CD4-positive, alpha-beta T cell (primary cell): ENCODE results near the gene SYT6. TPM values are rescaled to one million over a fixed set of nuclear protein-coding genes. Genes with fewer than 3 reads are reported as not detected.

ENCODE experiments used
- ATAC-seq: fragments of 200-7000 bp; cut with Tn5 transposase; one replicate; pipeline ENCODE4 v1.10.0; 2022; ENCODE audit warnings: mild to moderate bottlenecking; ENCODE audit not compliant: poor library complexity
- CTCF ChIA-PET: fragments of 350-600 bp; sonication (Branson Sonifier 250); formaldehyde crosslinking; loops from one replicate; lab custom pipeline; 2021; ENCODE audit warnings: antibody characterized with exemption, inconsistent platforms; lab: Charles Lee
- POLR2A ChIA-PET: fragments of 350-600 bp; sonication (Branson Sonifier 250); formaldehyde crosslinking; loops from one replicate; lab custom pipeline; 2021; ENCODE audit warnings: antibody characterized with exemption, inconsistent platforms; lab: Charles Lee
- DNase-seq, 14 experiments: peaks; one replicate each; pipeline ENCODE4 v3.0.0-alpha.2; 2013 to 2020; ENCODE audit warnings: mixed read lengths in 2 of 14
- H3K27ac ChIP-seq, 2 donors: one replicate each; pipeline versions ENCODE4 v1.5.1 to v1.7.0; 2013; ENCODE audit warnings: low read length in 2 of 2, low read depth in 1 of 2, mild to moderate bottlenecking in 1 of 2
- H3K27me3 ChIP-seq, 2 experiments: 1 replicate in 1 of 2; 2 replicates in 1 of 2; pipeline versions ENCODE4 v1.6.1 to v1.7.0; 2013; ENCODE audit warnings: low read length in 2 of 2, control low read depth in 1 of 2, mild to moderate bottlenecking in 1 of 2, moderate library complexity in 1 of 2; ENCODE audit not compliant: insufficient read depth in 2 of 2, control insufficient read depth in 1 of 2
- H3K36me3 ChIP-seq: one replicate; pipeline ENCODE4 v1.6.1; 2013; ENCODE audit warnings: low read length, control low read depth; ENCODE audit not compliant: insufficient read depth
- H3K4me1 ChIP-seq: one replicate; pipeline ENCODE4 v1.6.1; 2013; ENCODE audit warnings: low read length, control low read depth; ENCODE audit not compliant: insufficient read depth
- H3K4me3 ChIP-seq: one replicate; pipeline ENCODE4 v1.5.1; 2013; ENCODE audit warnings: mild to moderate bottlenecking, low read length, moderate library complexity
- H3K9me3 ChIP-seq, 2 experiments: 1 replicate in 1 of 2; 2 replicates in 1 of 2; pipeline versions ENCODE4 v1.6.1 to v1.7.0; 2013; ENCODE audit warnings: low read length in 2 of 2, mild to moderate bottlenecking in 2 of 2, control low read depth in 1 of 2, moderate library complexity in 1 of 2; ENCODE audit not compliant: control insufficient read depth in 1 of 2, insufficient read depth in 1 of 2
- H3K27ac Mint-ChIP-seq: one replicate; pipeline ENCODE4 v1.8.0; 2020; ENCODE audit warnings: mixed read lengths
- H3K27me3 Mint-ChIP-seq: one replicate; pipeline ENCODE4 v1.8.0; 2021; ENCODE audit warnings: mixed read lengths
- H3K36me3 Mint-ChIP-seq: one replicate; pipeline ENCODE4 v1.8.0; 2021; ENCODE audit warnings: low read depth, mixed read lengths
- H3K4me1 Mint-ChIP-seq: one replicate; pipeline ENCODE4 v1.8.0; 2021; ENCODE audit warnings: low read depth, mixed read lengths
- H3K4me3 Mint-ChIP-seq: one replicate; pipeline ENCODE4 v1.8.0; 2020; ENCODE audit warnings: mild to moderate bottlenecking, mixed read lengths
- H3K9me3 Mint-ChIP-seq: one replicate; pipeline ENCODE4 v1.8.0; 2020; ENCODE audit warnings: mixed read lengths
- CTCF ChIP-seq: fragments of 200-600 bp; IDR thresholded peaks from one replicate; pipeline ENCODE4 v1.8.0; 2022; ENCODE audit warnings: antibody characterized with exemption, mild to moderate bottlenecking
- intact Hi-C, 2 experiments: fragments of 100-400 bp; cut with DNase I in 1 of 2; cut with micrococcal nuclease in 1 of 2; formaldehyde crosslinking; loops; one replicate each; pipeline versions ENCODE4 v1.15.1 to v1.9.0; 2023 to 2025; cut with DNase I, micrococcal nuclease
- total RNA-seq, 174 experiments: library from RNA in 2 of 174; stranded (reverse) in 2 of 174; gene quantifications; one replicate each; pipeline ENCODE4 v1.2.3 and lab custom pipeline; 2021 to 2026

SYT6 gene
- total RNA-seq, 2 experiments from 2014 or later = not detected

GRCh38 chr1:114104949-114105348, 48.7 kb downstream of the SYT6 start:
- Mint-ChIP-seq H3K4me3 (no peak overlapping the region), H3K27me3 (peaks cover 8% of the 10 kb centered on the region), H3K27ac (no peak overlapping the region), H3K9me3 (no peaks in the 10 kb centered on the region), H3K4me1 (no peaks in the 10 kb centered on the region), H3K36me3 (no peaks in the 10 kb centered on the region)
- TF ChIP-seq CTCF = no peak
- Histone ChIP-seq H3K4me3 (no peak overlapping the region), H3K27me3 (no peaks in the 10 kb centered on the region), H3K4me1 (no peaks in the 10 kb centered on the region), H3K9me3 (no peaks in the 10 kb centered on the region), H3K36me3 (no peaks in the 10 kb centered on the region), H3K27ac (no peak overlapping the region)
- POLR2A ChIA-PET = no interaction called here
- no peak for ATAC-seq
- CTCF ChIA-PET = no interaction called here
- intact Hi-C loops = no loop called here
- DNase-seq = no peak

- Histone ChIP-seq H3K27ac (no peak overlapping the region), H3K36me3 (no peaks in the 10 kb centered on the region), H3K4me1 (no peaks in the 10 kb centered on the region), H3K9me3 (no peaks in the 10 kb centered on the region), H3K4me3 (no peak overlapping the region), H3K27me3 (no peaks in the 10 kb centered on the region)
- no peak overlapping the region for H3K27ac Mint-ChIP-seq
- intact Hi-C loops = no loop called here
- TF ChIP-seq CTCF = no peak
- no peaks in the 10 kb centered on the region for H3K9me3 Mint-ChIP-seq
- H3K4me1 Mint-ChIP-seq = no peaks in the 10 kb centered on the region
- peaks cover 8% of the 10 kb centered on the region for H3K27me3 Mint-ChIP-seq
- no peaks in the 10 kb centered on the region for H3K36me3 Mint-ChIP-seq
- DNase-seq (no peak), ATAC-seq (no peak)
- CTCF ChIA-PET = no interaction called here
- no peak overlapping the region for H3K4me3 Mint-ChIP-seq
- POLR2A ChIA-PET = no interaction called here
These were observed 49.7 kb downstream of the SYT6 start for GRCh38 chr1:114103992-114104391.

- no peak for TF ChIP-seq CTCF
- H3K27me3 Mint-ChIP-seq = peaks cover 8% of the 10 kb centered on the region
- DNase-seq = no peak
- no peak overlapping the region for H3K4me3 Mint-ChIP-seq
- no peak overlapping the region for H3K27ac Mint-ChIP-seq
- no peaks in the 10 kb centered on the region for H3K4me1 ChIP-seq
- no peaks in the 10 kb centered on the region for H3K9me3 ChIP-seq
- H3K27ac ChIP-seq = no peak overlapping the region
- H3K27me3 ChIP-seq = no peaks in the 10 kb centered on the region
- H3K36me3 ChIP-seq = no peaks in the 10 kb centered on the region
- no peaks in the 10 kb centered on the region for H3K36me3 Mint-ChIP-seq
- ChIA-PET CTCF (no interaction called here), POLR2A (no interaction called here)
- no peaks in the 10 kb centered on the region for H3K4me1 Mint-ChIP-seq
- H3K4me3 ChIP-seq = no peak overlapping the region
- intact Hi-C loops = no loop called here
- ATAC-seq = no peak
- no peaks in the 10 kb centered on the region for H3K9me3 Mint-ChIP-seq
These were observed 51.5 kb downstream of the SYT6 start for GRCh38 chr1:114102136-114102535.
